GM23338 (cell line): ENCODE results near the gene SYNE4. TPM values are rescaled to one million over a fixed set of nuclear protein-coding genes. Genes with fewer than 3 reads are reported as not detected.

Source experiments
- ATAC-seq: fragments of 200-7000 bp; cut with Tn5 transposase; 3 replicates; pipeline ENCODE4 v1.9.1; 2020
- DNase-seq: peaks from one replicate; pipeline ENCODE4 v3.0.0-alpha.2; 2015; ENCODE audit warnings: low spot score
- H2AFZ ChIP-seq: fragments of 200-600 bp; sonication (generic); 2 replicates; pipeline ENCODE4 v1.8.0; 2016; ENCODE audit warnings: antibody characterized with exemption, mild to moderate bottlenecking, moderate library complexity
- H3F3A ChIP-seq: fragments of 200-600 bp; sonication (generic); replicated peaks from 2 replicates; pipeline ENCODE4 v1.8.0; 2017; ENCODE audit warnings: antibody characterized with exemption, mixed run types, low read depth
- H3K27ac ChIP-seq: fragments of 200-600 bp; sonication (generic); 2 replicates; pipeline ENCODE4 v1.6.1; 2016; ENCODE audit warnings: low read depth
- H3K27me3 ChIP-seq: fragments of 200-600 bp; sonication (generic); 2 replicates; pipeline ENCODE4 v1.8.0; 2016; ENCODE audit warnings: mild to moderate bottlenecking, mixed run types, moderate library complexity; ENCODE audit not compliant: insufficient read depth
- H3K36me3 ChIP-seq: fragments of 200-600 bp; sonication (generic); 2 replicates; pipeline ENCODE4 v1.8.0; 2016; ENCODE audit warnings: mild to moderate bottlenecking; ENCODE audit not compliant: insufficient read depth
- H3K4me1 ChIP-seq: fragments of 200-600 bp; sonication (generic); 2 replicates; pipeline ENCODE4 v1.8.0; 2016; ENCODE audit warnings: mild to moderate bottlenecking, moderate library complexity; ENCODE audit not compliant: insufficient read depth
- H3K4me2 ChIP-seq: fragments of 200-600 bp; sonication (generic); 2 replicates; pipeline ENCODE4 v1.7.1; 2017; ENCODE audit warnings: mixed run types
- H3K4me3 ChIP-seq: fragments of 200-600 bp; sonication (generic); 2 replicates; pipeline ENCODE4 v1.6.1; 2016; ENCODE audit warnings: mixed run types
- H3K79me2 ChIP-seq: fragments of 200-600 bp; sonication (generic); replicated peaks from 2 replicates; pipeline ENCODE4 v1.8.0; 2017; ENCODE audit warnings: mild to moderate bottlenecking; ENCODE audit not compliant: insufficient read depth
- H3K9me2 ChIP-seq: fragments of 200-600 bp; sonication (generic); 2 replicates; pipeline ENCODE4 v1.8.0; 2017; ENCODE audit not compliant: insufficient read depth
- H4K20me1 ChIP-seq: fragments of 200-600 bp; sonication (generic); replicated peaks from 2 replicates; pipeline ENCODE4 v1.8.0; 2017; ENCODE audit warnings: mild to moderate bottlenecking; ENCODE audit not compliant: insufficient read depth
- H3K27ac Mint-ChIP-seq: 2 replicates; pipeline ENCODE4 v1.8.0; 2020; ENCODE audit warnings: inconsistent platforms, mild to moderate bottlenecking, moderate library complexity, mixed read lengths
- H3K27me3 Mint-ChIP-seq: 3 replicates; pipeline ENCODE4 v1.8.0; 2022; ENCODE audit warnings: low read depth, mild to moderate bottlenecking, moderate library complexity, mixed read lengths, inconsistent platforms; ENCODE audit not compliant: insufficient read depth, poor library complexity
- H3K36me3 Mint-ChIP-seq: 3 replicates; pipeline ENCODE4 v1.8.0; 2021; ENCODE audit warnings: low read depth, mild to moderate bottlenecking, inconsistent platforms, moderate library complexity, mixed read lengths
- H3K4me1 Mint-ChIP-seq: 3 replicates; pipeline ENCODE4 v1.8.0; 2020; ENCODE audit warnings: mild to moderate bottlenecking, inconsistent platforms, mixed read lengths
- H3K4me3 Mint-ChIP-seq: 3 replicates; pipeline ENCODE4 v1.8.0; 2021; ENCODE audit warnings: moderate library complexity, mild to moderate bottlenecking, inconsistent platforms, mixed read lengths
- H3K9me3 Mint-ChIP-seq: 3 replicates; pipeline ENCODE4 v1.8.0; 2020; ENCODE audit warnings: moderate library complexity, mild to moderate bottlenecking, inconsistent platforms, mixed read lengths
- CREB1 ChIP-seq: fragments of 250-450 bp; sonication (Bioruptor Pico); IDR thresholded peaks from 2 replicates; pipeline ENCODE4 v1.5.0; 2020; ENCODE audit warnings: low read depth, mild to moderate bottlenecking, moderate library complexity
- ETS1 ChIP-seq: IDR thresholded peaks from 2 replicates; pipeline ENCODE4 v1.6.1; 2016; ENCODE audit warnings: antibody characterized with exemption
- EZH2 ChIP-seq: fragments of 200-600 bp; sonication (generic); IDR thresholded peaks from one replicate; pipeline ENCODE4 v1.8.0; 2017; ENCODE audit warnings: antibody characterized with exemption, mild to moderate bottlenecking, low read depth; ENCODE audit not compliant: unreplicated experiment
- EZH2phosphoT487 ChIP-seq: fragments of 200-600 bp; sonication (generic); IDR thresholded peaks from one replicate; pipeline ENCODE4 v1.8.1; 2018; ENCODE audit warnings: antibody characterized with exemption; ENCODE audit not compliant: unreplicated experiment
- JUNB ChIP-seq: IDR thresholded peaks from one replicate; pipeline ENCODE4 v1.6.1; 2016; ENCODE audit warnings: antibody characterized with exemption; ENCODE audit not compliant: unreplicated experiment
- NANOG ChIP-seq: IDR thresholded peaks from 2 replicates; pipeline ENCODE4 v1.6.1; 2016; ENCODE audit warnings: antibody characterized with exemption, borderline replicate concordance
- POLR2AphosphoS5 ChIP-seq: IDR thresholded peaks from 2 replicates; pipeline ENCODE4 v1.6.1; 2016; ENCODE audit warnings: antibody characterized with exemption, low read depth
- STAT1 ChIP-seq: IDR thresholded peaks from one replicate; pipeline ENCODE4 v1.6.1; 2016; ENCODE audit warnings: antibody characterized with exemption; ENCODE audit not compliant: unreplicated experiment
- ZNF114 ChIP-seq: fragments of 250-450 bp; sonication (Bioruptor Pico); IDR thresholded peaks from 2 replicates; pipeline ENCODE4 v1.5.0; 2020; ENCODE audit warnings: mild to moderate bottlenecking, moderate library complexity
- polyA plus RNA-seq: library from polyadenylated mRNA; unstranded; fragments of >200 nt; fragmentation: Nextera tagmentation; extraction: Ambion mirVana; gene quantifications from 2 replicates; pipeline ENCODE4 v1.2.1, GENCODE V29; 2016
- total RNA-seq: library from RNA; depleted of rRNA; stranded (reverse); fragments of >200 nt; shearing (Covaris generic); gene quantifications from 2 replicates; pipeline ENCODE4 v1.2.3, GENCODE V29; 2014
- TF ChIP-seq, protein P1 (sequence below): IDR thresholded peaks from one replicate; pipeline ENCODE4 v1.6.1; 2018; ENCODE audit warnings: antibody characterized with exemption; ENCODE audit not compliant: unreplicated experiment

Gene SYNE4
- total and polyA plus RNA-seq, 2 experiments from 2014 or later = 26.1 to 49.8 TPM

- TF ChIP-seq, protein P1, sequence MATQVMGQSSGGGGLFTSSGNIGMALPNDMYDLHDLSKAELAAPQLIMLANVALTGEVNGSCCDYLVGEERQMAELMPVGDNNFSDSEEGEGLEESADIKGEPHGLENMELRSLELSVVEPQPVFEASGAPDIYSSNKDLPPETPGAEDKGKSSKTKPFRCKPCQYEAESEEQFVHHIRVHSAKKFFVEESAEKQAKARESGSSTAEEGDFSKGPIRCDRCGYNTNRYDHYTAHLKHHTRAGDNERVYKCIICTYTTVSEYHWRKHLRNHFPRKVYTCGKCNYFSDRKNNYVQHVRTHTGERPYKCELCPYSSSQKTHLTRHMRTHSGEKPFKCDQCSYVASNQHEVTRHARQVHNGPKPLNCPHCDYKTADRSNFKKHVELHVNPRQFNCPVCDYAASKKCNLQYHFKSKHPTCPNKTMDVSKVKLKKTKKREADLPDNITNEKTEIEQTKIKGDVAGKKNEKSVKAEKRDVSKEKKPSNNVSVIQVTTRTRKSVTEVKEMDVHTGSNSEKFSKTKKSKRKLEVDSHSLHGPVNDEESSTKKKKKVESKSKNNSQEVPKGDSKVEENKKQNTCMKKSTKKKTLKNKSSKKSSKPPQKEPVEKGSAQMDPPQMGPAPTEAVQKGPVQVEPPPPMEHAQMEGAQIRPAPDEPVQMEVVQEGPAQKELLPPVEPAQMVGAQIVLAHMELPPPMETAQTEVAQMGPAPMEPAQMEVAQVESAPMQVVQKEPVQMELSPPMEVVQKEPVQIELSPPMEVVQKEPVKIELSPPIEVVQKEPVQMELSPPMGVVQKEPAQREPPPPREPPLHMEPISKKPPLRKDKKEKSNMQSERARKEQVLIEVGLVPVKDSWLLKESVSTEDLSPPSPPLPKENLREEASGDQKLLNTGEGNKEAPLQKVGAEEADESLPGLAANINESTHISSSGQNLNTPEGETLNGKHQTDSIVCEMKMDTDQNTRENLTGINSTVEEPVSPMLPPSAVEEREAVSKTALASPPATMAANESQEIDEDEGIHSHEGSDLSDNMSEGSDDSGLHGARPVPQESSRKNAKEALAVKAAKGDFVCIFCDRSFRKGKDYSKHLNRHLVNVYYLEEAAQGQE = peak; percentile 37
- no peak for TF ChIP-seq EZH2
- TF ChIP-seq EZH2phosphoT487 = no peak
- peaks cover 14% of the 10 kb centered on the region for H3K27me3 Mint-ChIP-seq
- Histone ChIP-seq H3K4me2 (no peak overlapping the region), H3K4me1 (peaks cover 5% of the 10 kb centered on the region; the same call in 1 of the 2 replicates), H3K79me2 (no peaks in the 10 kb centered on the region), H3F3A (no peaks in the 10 kb centered on the region), H3K36me3 (no peaks in the 10 kb centered on the region), H3K9me2 (no peaks in the 10 kb centered on the region), H3K27me3 (no peaks in the 10 kb centered on the region), H4K20me1 (no peaks in the 10 kb centered on the region), H3K4me3 (no peak overlapping the region), H3K27ac (no peak overlapping the region), H2AFZ (no peak overlapping the region)
- no peak overlapping the region for H3K27ac Mint-ChIP-seq
- ATAC-seq (no peak), DNase-seq (no peak)
- no peak overlapping the region for H3K4me3 Mint-ChIP-seq
- H3K9me3 Mint-ChIP-seq = no peaks in the 10 kb centered on the region; the same call in 2 of the 3 replicates
- H3K36me3 Mint-ChIP-seq = no peaks in the 10 kb centered on the region
- H3K4me1 Mint-ChIP-seq = peaks cover 8% of the 10 kb centered on the region
These were observed 35.1 kb downstream of the SYNE4 start for GRCh38 chr19:35973487-35973886.

DNA sequence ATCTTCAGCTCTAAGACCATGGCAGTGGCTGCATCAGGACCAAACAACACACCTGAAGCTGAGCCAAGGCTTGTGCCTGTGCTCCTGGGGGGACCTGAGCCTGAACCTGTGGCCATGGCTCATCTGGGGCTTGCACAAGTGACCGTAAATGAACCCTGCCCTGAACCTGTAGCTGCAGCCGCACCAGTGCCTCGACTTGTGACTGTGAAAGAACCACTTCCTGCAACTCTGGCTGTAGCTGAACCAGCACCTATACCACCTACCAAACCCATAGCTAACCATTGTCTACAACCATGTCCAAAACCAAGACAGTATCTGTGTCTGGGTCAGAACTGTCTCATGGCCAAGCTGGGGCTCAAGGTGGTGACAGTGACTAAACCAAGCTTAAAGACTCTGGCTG is 41.8 kb downstream of the SYNE4 start:
- Mint-ChIP-seq H3K36me3 (no peaks in the 10 kb centered on the region), H3K4me1 (no peaks in the 10 kb centered on the region), H3K9me3 (no peaks in the 10 kb centered on the region; the same call in 2 of the 3 replicates), H3K27ac (no peak overlapping the region), H3K27me3 (peaks cover 9% of the 10 kb centered on the region), H3K4me3 (no peak overlapping the region)
- H3K27me3 ChIP-seq = peaks cover 4% of the 10 kb centered on the region; the same call in 1 of the 2 replicates
- H3F3A ChIP-seq = no peaks in the 10 kb centered on the region
- H3K4me2 ChIP-seq = no peak overlapping the region
- no peak for ATAC-seq
- H3K36me3 ChIP-seq = no peaks in the 10 kb centered on the region
- no peaks in the 10 kb centered on the region for H3K4me1 ChIP-seq
- H3K79me2 ChIP-seq = no peaks in the 10 kb centered on the region
- no peak overlapping the region for H2AFZ ChIP-seq
- H3K4me3 ChIP-seq = no peak overlapping the region
- no peaks in the 10 kb centered on the region for H4K20me1 ChIP-seq
- no peaks in the 10 kb centered on the region for H3K9me2 ChIP-seq
- TF ChIP-seq POLR2AphosphoS5 (no peak), STAT1 (no peak), JUNB (no peak), ETS1 (no peak), NANOG (no peak), CREB1 (CRISPR knock-in tag) (no peak), ZNF114 (CRISPR knock-in tag) (no peak)
- TF ChIP-seq, protein P1 = no peak
- no peak for DNase-seq
- H3K27ac ChIP-seq = no peak overlapping the region
